ENCODE data around the gene ZNF688.
A peak's percentile ranks its signal among the peaks of the same experiment; 100 is the strongest.

ZNF688 gene

GRCh38 chr16:30571445-30572322 lies at the start of gene ZNF688:
Gene ZNF688, minus strand, starts transcription at chr16:30571714. Its CDS starts 85 bp downstream, at chr16:30571629.
- peak within 1 kb of the TSS; percentile 75 for H3K4me3 ChIP-seq (ENCODE audit: low read depth, low read length)
- peak; percentile 98 for DNase-seq (ENCODE audit: low read depth)
- TF ChIP-seq CTCF (IDR thresholded peaks at IDR 0.05; ENCODE audit: insufficient read depth, low read depth, low read length, missing control alignments): no peak

GRCh38 chr16:30620169-30620568 lies 48.7 kb upstream of the ZNF688 start:
- DNase-seq (ENCODE audit: low read depth): no peak
- TF ChIP-seq CTCF (IDR thresholded peaks at IDR 0.05; ENCODE audit: insufficient read depth, low read depth, low read length, missing control alignments): no peak

GRCh38 chr16:30619638-30620037 lies 48.1 kb upstream of the ZNF688 start:
- no peak overlapping the region for H3K4me3 ChIP-seq (ENCODE audit: low read depth, low read length)
- DNase-seq (ENCODE audit: low read depth): no peak
- TF ChIP-seq CTCF (IDR thresholded peaks at IDR 0.05; ENCODE audit: insufficient read depth, low read depth, low read length, missing control alignments): no peak

More at GRCh38 chr16:30620169-30620568, 48.7 kb upstream of the ZNF688 start:
- H3K4me3 ChIP-seq (ENCODE audit: low read depth, low read length): no peak overlapping the region

- TF ChIP-seq CTCF (IDR thresholded peaks at IDR 0.05; ENCODE audit: insufficient read depth, low read depth, low read length, missing control alignments): no peak
- no peak overlapping the region for H3K4me3 ChIP-seq (ENCODE audit: low read depth, low read length)
- DNase-seq (ENCODE audit: low read depth): no peak
Measured at GRCh38 chr16:30619202-30619601, 47.7 kb upstream of the ZNF688 start.

- no peak overlapping the region for H3K4me3 ChIP-seq (ENCODE audit: low read depth, low read length)
- peak; percentile 80 for DNase-seq (ENCODE audit: low read depth)
- TF ChIP-seq CTCF (IDR thresholded peaks at IDR 0.05; ENCODE audit: insufficient read depth, low read depth, low read length, missing control alignments): peak; percentile 87
Measured at GRCh38 chr16:30615358-30616091, 44.0 kb upstream of the ZNF688 start.

- no peak for TF ChIP-seq CTCF (IDR thresholded peaks at IDR 0.05; ENCODE audit: insufficient read depth, low read depth, low read length, missing control alignments)
Measured at GRCh38 chr16:30609926-30610839, 38.7 kb upstream of the ZNF688 start, which contains the start of gene ZNF689. Gene ZNF689, minus strand, starts transcription at chr16:30610389. Its CDS starts 348 bp downstream, at chr16:30610041.

More at GRCh38 chr16:30609926-30610839, 38.7 kb upstream of the ZNF688 start, which contains the start of gene ZNF689:
- peak within 1 kb of the TSS; percentile 87 for H3K4me3 ChIP-seq (ENCODE audit: low read depth, low read length)
- peak; percentile 99 for DNase-seq (ENCODE audit: low read depth)
